IMR-90 (cell line): ENCODE results near the gene NOS1. TPM values are rescaled to one million over a fixed set of nuclear protein-coding genes. Genes with fewer than 3 reads are reported as not detected.

Experiments
- ATAC-seq: fragments of 200-7000 bp; cut with Tn5 transposase; 2 replicates; pipeline ENCODE4 v1.9.1; 2020; ENCODE audit warnings: low read depth, mild to moderate bottlenecking, moderate library complexity
- BruUV-seq: library from RNA; stranded (reverse); fragments of 400-500 nt; replicated peaks from 2 replicates; lab custom pipeline; 2021; lab: Mats Ljungman, UMichigan
- CTCF ChIA-PET: fragments of 300-600 bp; formaldehyde crosslinking; extraction: SDS; loops from one replicate; lab custom pipeline; 2021; ENCODE audit warnings: antibody characterized with exemption; lab: Yijun Ruan, JAX
- POLR2A ChIA-PET: fragments of 300-600 bp; sonication (Branson Sonifier 250); formaldehyde crosslinking; loops from one replicate; lab custom pipeline; 2022; ENCODE audit warnings: antibody characterized with exemption; ENCODE audit not compliant: unreplicated experiment; lab: Charles Lee
- DNase-seq: peaks from one replicate; pipeline ENCODE4 v3.0.0; 2013
- H2AFZ ChIP-seq: replicated peaks from 2 replicates; pipeline ENCODE3; 2013; ENCODE audit warnings: low read length, mild to moderate bottlenecking; ENCODE audit not compliant: poor library complexity
- H2AK5ac ChIP-seq: 2 replicates; pipeline ENCODE4 v1.6.1; 2013; ENCODE audit warnings: low read depth, low read length, inconsistent platforms
- H2AK9ac ChIP-seq: replicated peaks from 2 replicates; pipeline ENCODE3; 2013; ENCODE audit warnings: mild to moderate bottlenecking, low read depth, low read length, moderate library complexity; ENCODE audit not compliant: poor library complexity
- H2BK120ac ChIP-seq: 2 replicates; pipeline ENCODE4 v1.6.1; 2013; ENCODE audit warnings: low read depth, low read length, inconsistent platforms
- H2BK15ac ChIP-seq: 3 replicates; pipeline ENCODE4 v1.6.1; 2013; ENCODE audit warnings: low read depth, low read length, inconsistent platforms
- H2BK20ac ChIP-seq: 2 replicates; pipeline ENCODE4 v1.6.1; 2013; ENCODE audit warnings: low read depth, mild to moderate bottlenecking, inconsistent platforms, low read length, moderate library complexity
- H2BK5ac ChIP-seq: 2 replicates; pipeline ENCODE4 v1.6.1; 2013; ENCODE audit warnings: mild to moderate bottlenecking, low read depth, low read length, inconsistent platforms; ENCODE audit not compliant: poor library complexity, severe bottlenecking
- H3K14ac ChIP-seq: replicated peaks from 2 replicates; pipeline ENCODE4 v1.6.1; 2013; ENCODE audit warnings: low read depth, low read length, inconsistent platforms
- H3K18ac ChIP-seq: 2 replicates; pipeline ENCODE4 v1.6.1; 2013; ENCODE audit warnings: low read depth, low read length, control low read depth
- H3K23ac ChIP-seq: 2 replicates; pipeline ENCODE4 v1.6.1; 2013; ENCODE audit warnings: low read depth, low read length, inconsistent platforms
- H3K27ac ChIP-seq: 2 replicates; pipeline ENCODE4 v1.5.1; 2013; ENCODE audit warnings: mild to moderate bottlenecking, control low read depth, low read length; ENCODE audit not compliant: insufficient read depth
- H3K27me3 ChIP-seq: 2 replicates; pipeline ENCODE4 v1.6.1; 2013; ENCODE audit warnings: low read length; ENCODE audit not compliant: control insufficient read depth, insufficient read depth
- H3K36me3 ChIP-seq: 2 replicates; pipeline ENCODE4 v1.6.1; 2013; ENCODE audit warnings: low read length, mixed read lengths; ENCODE audit not compliant: control insufficient read depth, insufficient read depth
- H3K4ac ChIP-seq: 2 replicates; pipeline ENCODE4 v1.6.1; 2013; ENCODE audit warnings: low read depth, low read length, inconsistent platforms
- H3K4me1 ChIP-seq: 2 replicates; pipeline ENCODE4 v1.6.1; 2013; ENCODE audit warnings: low read length, mixed read lengths; ENCODE audit not compliant: control insufficient read depth, insufficient read depth
- H3K4me2 ChIP-seq: 2 replicates; pipeline ENCODE4 v1.6.1; 2013; ENCODE audit warnings: low read depth, mild to moderate bottlenecking, control low read depth, low read length, moderate library complexity
- H3K4me3 ChIP-seq: 2 replicates; pipeline ENCODE4 v1.5.1; 2013; ENCODE audit warnings: low read depth, mild to moderate bottlenecking, control low read depth, low read length, moderate library complexity; ENCODE audit not compliant: insufficient read depth
- H3K56ac ChIP-seq: 2 replicates; pipeline ENCODE4 v1.6.1; 2013; ENCODE audit warnings: low read length, inconsistent platforms; ENCODE audit not compliant: insufficient read depth; ENCODE audit errors: extremely low read depth
- H3K79me1 ChIP-seq, 2 experiments: 2 replicates each; pipeline ENCODE4 v1.6.1; 2013; ENCODE audit warnings: low read length in 2 of 2, inconsistent platforms in 1 of 2, low read depth in 1 of 2
- H3K9ac ChIP-seq: 2 replicates; pipeline ENCODE4 v1.6.1; 2013; ENCODE audit warnings: low read depth, low read length, control low read depth
- H3K9me1 ChIP-seq: 2 replicates; pipeline ENCODE4 v1.6.1; 2013; ENCODE audit warnings: low read length, inconsistent platforms; ENCODE audit not compliant: insufficient read depth
- H3K9me3 ChIP-seq: 2 replicates; pipeline ENCODE4 v1.6.1; 2013; ENCODE audit warnings: low read length; ENCODE audit not compliant: control insufficient read depth, insufficient read depth
- H4K20me1 ChIP-seq: 2 replicates; pipeline ENCODE4 v1.6.1; 2013; ENCODE audit warnings: low read length, inconsistent platforms; ENCODE audit not compliant: insufficient read depth
- H4K5ac ChIP-seq: 2 replicates; pipeline ENCODE4 v1.6.1; 2013; ENCODE audit warnings: mild to moderate bottlenecking, low read depth, low read length, control low read depth
- H4K8ac ChIP-seq, 2 experiments: 2 replicates each; pipeline ENCODE4 v1.6.1; 2013; ENCODE audit warnings: low read depth in 2 of 2, low read length in 2 of 2, control low read depth in 1 of 2, inconsistent platforms in 1 of 2
- H4K91ac ChIP-seq: 2 replicates; pipeline ENCODE4 v1.6.1; 2013; ENCODE audit warnings: low read depth, low read length, inconsistent platforms; ENCODE audit not compliant: insufficient read depth
- FOS ChIP-seq: fragments of 150-350 bp; IDR thresholded peaks from 2 replicates; pipeline ENCODE4 v1.6.1; 2016; ENCODE audit warnings: low read depth, low read length
- MAFK ChIP-seq: IDR thresholded peaks from 2 replicates; pipeline ENCODE4 v1.6.1; 2012; ENCODE audit warnings: low read depth, low read length, improper control_type of control experiment
- RAD21 ChIP-seq: IDR thresholded peaks from 2 replicates; pipeline ENCODE4 v1.6.1; 2012; ENCODE audit warnings: low read length, improper control_type of control experiment
- RCOR1 ChIP-seq: IDR thresholded peaks from 2 replicates; pipeline ENCODE4 v1.6.1; 2012; ENCODE audit warnings: mild to moderate bottlenecking, low read length, improper control_type of control experiment; ENCODE audit not compliant: insufficient replicate concordance
- WGBS, 2 experiments: methylation state at CpG; one replicate each; pipeline versions ENCODE4 v1.1.5 to v1.1.7; 2013; ENCODE audit warnings: missing lambda C conversion rate in 2 of 2; ENCODE audit not compliant: insufficient read length in 1 of 2; ENCODE audit errors: extremely low coverage in 2 of 2; 5-methylcytosine and 5-hydroxymethylcytosine counted together
- dilution Hi-C: fragments of 300-500 bp; cut with HindIII; formaldehyde crosslinking; loops from one replicate; pipeline ENCODE4 v1.14.3; 2018; ENCODE audit warnings: low sequenced_read_pairs; ENCODE audit not compliant: unreplicated experiment
- in situ Hi-C: fragments of 300-500 bp; cut with MboI; formaldehyde crosslinking; loops from 3 replicates; pipeline ENCODE4 v1.14.3; 2019; ENCODE audit warnings: low sequenced_read_pairs, inconsistent platforms, mixed read lengths
- intact Hi-C: fragments of 100-400 bp; cut with micrococcal nuclease; formaldehyde crosslinking; loops from 2 replicates; pipeline ENCODE4 v1.10.0; 2022
- polyA plus RNA-seq, 3 experiments: library from polyadenylated mRNA; depleted of rRNA; stranded (reverse); fragments of >200 nt; gene quantifications; 2 replicates each; pipeline ENCODE4 v1.2.3, GENCODE V29; 2012; ENCODE audit warnings: low replicate concordance in 1 of 3
- total RNA-seq: library from RNA; depleted of rRNA; stranded (reverse); fragments of >200 nt; gene quantifications from 2 replicates; pipeline ENCODE4 v1.2.3, GENCODE V29; 2012

NOS1 gene
- total and polyA plus RNA-seq, 2 of the 4 experiments (the other 2 are of a cell fraction) = 0.09 TPM; not detected in 1

- dilution Hi-C loops (no loop called here), intact Hi-C loops (no loop called here), in situ Hi-C loops (no loop called here)
- H3K18ac ChIP-seq = no peak overlapping the region
- ChIA-PET CTCF (no interaction called here), POLR2A (no interaction called here)
- H4K91ac ChIP-seq = no peak overlapping the region
- H2BK20ac ChIP-seq = no peak overlapping the region
- no peak overlapping the region for H4K8ac ChIP-seq
- no peaks in the 10 kb centered on the region for H3K36me3 ChIP-seq
- BruUV-seq = no TSS peak
- H3K4me1 ChIP-seq = no peaks in the 10 kb centered on the region
- H3K79me1 ChIP-seq = no peaks in the 10 kb centered on the region
- H3K4me3 ChIP-seq = no peak overlapping the region
- no peak overlapping the region for H3K56ac ChIP-seq
- H3K9me1 ChIP-seq = no peaks in the 10 kb centered on the region
- H3K9ac ChIP-seq = no peak overlapping the region
- no peak for DNase-seq
- H2AK9ac ChIP-seq = no peak overlapping the region
- no peak overlapping the region for H3K4me2 ChIP-seq
- H2AFZ ChIP-seq = no peak overlapping the region
- H2AK5ac ChIP-seq = no peak overlapping the region
- peaks cover 26% of the 10 kb centered on the region for H3K9me3 ChIP-seq
- 90% methylated on average over 2 of the region's 9 CpGs; no CpG with 5 or more reads in 1 of the 2 experiments for WGBS, 2 experiments
- no peak for TF ChIP-seq RAD21
- no peak for TF ChIP-seq MAFK
- TF ChIP-seq FOS = no peak
- no peak for TF ChIP-seq RCOR1
- no peak overlapping the region for H2BK5ac ChIP-seq
- H3K14ac ChIP-seq = no peak overlapping the region
- no peak for ATAC-seq
- H3K27me3 ChIP-seq = no peaks in the 10 kb centered on the region
- no peak overlapping the region for H2BK15ac ChIP-seq
- H4K20me1 ChIP-seq = no peaks in the 10 kb centered on the region
- H3K27ac ChIP-seq = no peak overlapping the region
- H3K4ac ChIP-seq = no peak overlapping the region
- H4K5ac ChIP-seq = no peak overlapping the region
- no peak overlapping the region for H2BK120ac ChIP-seq
- no peak overlapping the region for H3K23ac ChIP-seq
Observed at GRCh38 chr12:117284140-117284539, 77.3 kb downstream of the NOS1 start.
